H1 (cell line): ENCODE data around the gene CHST9. TPM values are rescaled to one million over a fixed set of nuclear protein-coding genes. Genes with fewer than 3 reads are reported as not detected.

Experiments
- CEBPB ChIP-seq: IDR thresholded peaks from 2 replicates; pipeline ENCODE4 v1.6.1; 2012; ENCODE audit warnings: low read depth, low read length
- EZH2 ChIP-seq: fragments of 200-600 bp; sonication (generic); IDR thresholded peaks from 2 replicates; pipeline ENCODE4 v1.7.1; 2012; ENCODE audit warnings: low read depth, mild to moderate bottlenecking, moderate library complexity, low read length, inconsistent platforms; ENCODE audit not compliant: severe bottlenecking
- JUND ChIP-seq: IDR thresholded peaks from 2 replicates; pipeline ENCODE4 v1.6.1; 2011; ENCODE audit warnings: mild to moderate bottlenecking, improper control_type of control experiment, low read length
- NRF1 ChIP-seq: IDR thresholded peaks from 2 replicates; pipeline ENCODE4 v1.6.1; 2011; ENCODE audit warnings: mild to moderate bottlenecking, low read depth, low read length, improper control_type of control experiment
- POLR2AphosphoS5 ChIP-seq: IDR thresholded peaks from 2 replicates; pipeline ENCODE4 v1.6.1; 2011; ENCODE audit warnings: low read depth, low read length
- SP2 ChIP-seq: IDR thresholded peaks from 2 replicates; pipeline ENCODE4 v1.6.1; 2012; ENCODE audit warnings: mild to moderate bottlenecking, low read length, inconsistent platforms
- SP4 ChIP-seq: IDR thresholded peaks from 2 replicates; pipeline ENCODE4 v1.6.1; 2012; ENCODE audit warnings: low read length, inconsistent platforms
- polyA plus RNA-seq, 7 experiments: library from polyadenylated mRNA; depleted of rRNA in 3 of 7; stranded (reverse) in 5 of 7; unstranded in 2 of 7; fragments of >200 nt in 5 of 7; fragments of 200-250 nt in 2 of 7; gene quantifications; 1 replicate in 5 of 7; 2 replicates in 1 of 7; 4 replicates in 1 of 7; pipeline versions ENCODE4 v1.2.1 to v1.2.3, GENCODE V29; 2011 to 2013; ENCODE audit warnings: missing spikeins in 2 of 7, mixed read lengths in 2 of 7
- total RNA-seq: library from RNA; stranded (reverse); fragmentation: NEBNext Ultra II Directional; extraction: Animal tissue kit (Norgen Biotek cat#: 25700); gene quantifications from 2 replicates; pipeline ENCODE4 v1.2.1, GENCODE V29; 2021
- TF ChIP-seq, protein P1 (sequence below): IDR thresholded peaks from 2 replicates; pipeline ENCODE4 v1.6.1; 2012; ENCODE audit warnings: inconsistent platforms
- TF ChIP-seq, protein P2 (sequence below): IDR thresholded peaks from 2 replicates; pipeline ENCODE4 v1.6.1; 2011; ENCODE audit warnings: low read length, improper control_type of control experiment
- TF ChIP-seq, protein P3 (sequence below): IDR thresholded peaks from 2 replicates; pipeline ENCODE4 v1.6.1; 2012; ENCODE audit warnings: inconsistent platforms

CHST9 gene
- total and polyA plus RNA-seq, 2 of the 8 experiments (the other 6 are each of a cell fraction or from before 2014, with no cell fraction given) = 3.2 to 24.3 TPM

DNA sequence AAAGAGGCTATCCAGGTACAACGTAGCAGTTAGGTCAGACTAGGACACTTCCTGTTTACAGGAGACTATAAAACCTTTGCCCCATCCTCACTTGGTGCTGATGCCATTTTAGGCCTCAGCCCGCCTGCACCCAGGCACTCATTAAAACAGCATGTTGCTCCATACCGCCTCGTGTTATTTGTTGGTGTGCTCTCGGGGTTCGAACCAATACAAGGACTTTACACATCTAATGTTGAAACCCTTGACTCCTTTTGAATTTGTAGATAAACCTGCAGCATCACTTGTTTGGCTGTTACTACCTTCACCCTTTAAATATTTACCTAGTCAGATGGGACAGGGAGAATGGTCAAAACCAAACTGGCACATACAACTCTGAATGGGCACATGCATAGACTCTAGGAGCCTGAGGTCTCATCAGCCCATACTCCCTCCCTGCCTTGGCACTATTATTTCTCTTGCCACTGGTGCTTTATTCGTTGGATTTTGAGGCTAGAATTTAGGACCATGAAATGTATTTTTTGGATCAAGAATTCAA lies 40.9 kb upstream of the CHST9 start (continued):
- TF ChIP-seq, protein P1, sequence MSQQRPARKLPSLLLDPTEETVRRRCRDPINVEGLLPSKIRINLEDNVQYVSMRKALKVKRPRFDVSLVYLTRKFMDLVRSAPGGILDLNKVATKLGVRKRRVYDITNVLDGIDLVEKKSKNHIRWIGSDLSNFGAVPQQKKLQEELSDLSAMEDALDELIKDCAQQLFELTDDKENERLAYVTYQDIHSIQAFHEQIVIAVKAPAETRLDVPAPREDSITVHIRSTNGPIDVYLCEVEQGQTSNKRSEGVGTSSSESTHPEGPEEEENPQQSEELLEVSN = no peak
- TF ChIP-seq, protein P2, sequence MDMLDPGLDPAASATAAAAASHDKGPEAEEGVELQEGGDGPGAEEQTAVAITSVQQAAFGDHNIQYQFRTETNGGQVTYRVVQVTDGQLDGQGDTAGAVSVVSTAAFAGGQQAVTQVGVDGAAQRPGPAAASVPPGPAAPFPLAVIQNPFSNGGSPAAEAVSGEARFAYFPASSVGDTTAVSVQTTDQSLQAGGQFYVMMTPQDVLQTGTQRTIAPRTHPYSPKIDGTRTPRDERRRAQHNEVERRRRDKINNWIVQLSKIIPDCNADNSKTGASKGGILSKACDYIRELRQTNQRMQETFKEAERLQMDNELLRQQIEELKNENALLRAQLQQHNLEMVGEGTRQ = no peak
- TF ChIP-seq EZH2 (no peak), NRF1 (no peak), SP2 (no peak), POLR2AphosphoS5 (no peak), SP4 (no peak), JUND (no peak), CEBPB (no peak)
- TF ChIP-seq, protein P3, sequence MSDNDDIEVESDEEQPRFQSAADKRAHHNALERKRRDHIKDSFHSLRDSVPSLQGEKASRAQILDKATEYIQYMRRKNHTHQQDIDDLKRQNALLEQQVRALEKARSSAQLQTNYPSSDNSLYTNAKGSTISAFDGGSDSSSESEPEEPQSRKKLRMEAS = no peak
